Ectodermal cell (in vitro differentiated cells): ENCODE results near the gene HTRA1.

Experiments used
- H3K27ac ChIP-seq: 2 replicates; pipeline ENCODE4 v1.7.0; 2013; ENCODE audit warnings: mild to moderate bottlenecking, low read depth, low read length; ENCODE audit not compliant: insufficient read depth, poor library complexity, severe bottlenecking
- H3K27me3 ChIP-seq: 2 replicates; pipeline ENCODE4 v1.7.0; 2013; ENCODE audit warnings: mild to moderate bottlenecking, low read length; ENCODE audit not compliant: insufficient read depth, control insufficient read depth, poor library complexity, severe bottlenecking
- H3K36me3 ChIP-seq: one replicate; pipeline ENCODE4 v1.7.0; 2013; ENCODE audit warnings: low read length; ENCODE audit not compliant: control insufficient read depth, insufficient read depth
- H3K4me1 ChIP-seq: one replicate; pipeline ENCODE4 v1.7.0; 2013; ENCODE audit warnings: low read length; ENCODE audit not compliant: control insufficient read depth, insufficient read depth
- H3K4me3 ChIP-seq: 2 replicates; pipeline ENCODE4 v1.7.0; 2013; ENCODE audit warnings: low read depth, low read length, control low read depth; ENCODE audit not compliant: insufficient read depth
- H3K9me3 ChIP-seq: 2 replicates; pipeline ENCODE4 v1.7.0; 2013; ENCODE audit warnings: mild to moderate bottlenecking, low read length, moderate library complexity; ENCODE audit not compliant: control insufficient read depth
- WGBS, 2 experiments: methylation state at CpG; one replicate each; pipeline ENCODE4 v1.1.7; 2013; ENCODE audit warnings: missing lambda C conversion rate in 2 of 2; 5-methylcytosine and 5-hydroxymethylcytosine counted together

Gene HTRA1

DNA sequence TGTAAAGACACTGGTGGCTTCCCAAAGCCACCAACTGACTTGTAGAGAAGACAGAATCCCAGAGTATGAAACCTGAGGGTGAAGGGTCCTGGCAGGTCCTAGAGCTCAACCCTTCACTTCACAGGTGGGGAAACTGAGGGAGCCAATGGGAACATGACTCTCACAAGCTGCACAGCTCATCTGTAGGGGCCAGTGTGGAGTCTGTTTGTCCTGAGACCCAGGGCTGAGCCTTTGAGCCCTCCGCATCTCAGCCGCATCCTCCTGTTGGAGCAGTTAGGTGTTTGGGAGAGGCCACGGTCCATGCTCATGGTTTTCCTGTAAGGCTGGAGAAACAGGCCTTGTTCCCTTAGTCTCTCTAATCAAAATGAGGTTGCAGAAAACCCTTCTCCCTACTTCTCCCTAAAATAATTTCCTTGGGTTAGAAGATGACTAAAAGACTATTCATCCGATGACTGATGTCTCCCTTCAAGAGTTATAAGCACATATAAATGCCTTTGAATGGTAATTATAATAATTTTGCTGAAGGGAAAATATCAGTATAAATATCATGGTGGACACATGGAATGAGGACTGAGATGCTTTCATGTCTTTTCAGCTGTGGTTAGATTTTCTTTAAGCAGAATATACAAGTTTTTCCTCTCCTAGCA, 10.3 kb downstream of the HTRA1 start:
- Histone ChIP-seq H3K36me3 (no peaks in the 10 kb centered on the region), H3K9me3 (no peaks in the 10 kb centered on the region), H3K27ac (no peak overlapping the region), H3K4me3 (no peak overlapping the region), H3K4me1 (peaks cover 15% of the 10 kb centered on the region), H3K27me3 (no peaks in the 10 kb centered on the region)
- 92 to 97% methylated on average over 3 to 4 of the region's 4 CpGs for WGBS, 2 experiments

DNA sequence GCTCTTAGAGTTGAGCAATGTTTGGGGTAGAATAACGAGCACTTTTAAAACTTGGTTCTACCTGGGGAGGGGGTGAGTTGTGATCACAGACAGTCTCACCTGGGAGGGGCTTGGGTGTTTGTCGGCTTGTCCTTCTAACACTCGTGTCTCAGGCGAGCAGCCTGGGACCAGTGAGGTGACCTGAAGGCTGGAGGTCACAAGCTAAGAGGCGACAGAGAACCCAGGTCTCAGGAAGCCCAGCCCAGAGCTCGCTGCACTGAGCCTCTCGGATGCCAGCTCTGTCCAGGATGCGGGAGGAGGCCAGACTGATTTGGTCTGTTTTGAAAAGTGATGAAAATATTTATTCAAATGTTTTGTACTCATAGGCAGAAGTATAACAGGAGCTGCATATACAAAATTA, 11.8 kb downstream of the HTRA1 start:
- Histone ChIP-seq H3K9me3 (no peaks in the 10 kb centered on the region), H3K27ac (no peak overlapping the region), H3K4me1 (peaks cover 15% of the 10 kb centered on the region), H3K36me3 (no peaks in the 10 kb centered on the region), H3K4me3 (no peak overlapping the region), H3K27me3 (no peaks in the 10 kb centered on the region)
- 89 to 93% methylated on average over 7 to 8 of the region's 8 CpGs for WGBS, 2 experiments

DNA sequence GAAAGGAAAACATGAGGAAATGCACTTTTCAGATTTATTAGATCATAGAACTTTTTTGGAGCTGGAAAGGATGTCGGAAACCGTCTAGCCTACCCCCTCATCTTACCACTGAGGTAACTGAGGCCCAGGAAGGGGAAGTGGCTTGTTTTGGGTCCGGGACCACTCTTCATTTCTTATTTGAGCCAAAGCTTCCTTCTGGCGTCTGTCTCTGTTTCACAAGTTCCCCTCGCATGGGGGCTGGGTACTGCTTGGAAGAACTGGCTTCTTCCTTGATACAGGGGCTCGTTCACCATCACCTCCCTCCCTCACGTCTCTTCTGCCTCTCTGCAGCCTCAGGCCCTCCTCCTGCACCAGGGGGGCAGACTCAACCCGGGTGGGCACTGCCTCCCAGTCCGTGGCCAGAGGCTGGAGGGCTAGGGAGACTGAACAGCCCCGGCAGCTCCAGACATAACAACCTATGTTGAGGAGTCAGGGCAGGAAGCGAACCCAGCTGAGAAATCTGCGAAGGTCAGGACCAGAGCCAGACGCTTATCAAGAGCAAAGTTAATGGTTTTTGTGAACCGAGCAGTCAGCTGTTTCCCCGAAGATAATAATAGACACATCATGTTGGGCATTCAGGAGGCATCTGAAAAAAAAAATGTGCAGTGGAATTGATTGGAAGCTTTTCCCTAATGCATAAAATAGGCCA, 12.9 kb downstream of the HTRA1 start:
- peaks cover 15% of the 10 kb centered on the region for H3K4me1 ChIP-seq
- no peak overlapping the region for H3K27ac ChIP-seq

GRCh38 chr10:122475100-122475499, 13.7 kb downstream of the HTRA1 start:
- Histone ChIP-seq H3K4me3 (no peak overlapping the region), H3K27ac (no peak overlapping the region), H3K36me3 (no peaks in the 10 kb centered on the region), H3K4me1 (peaks cover 15% of the 10 kb centered on the region), H3K9me3 (no peaks in the 10 kb centered on the region), H3K27me3 (no peaks in the 10 kb centered on the region)
- 51 to 55% methylated on average over 12 of the region's 12 CpGs for WGBS, 2 experiments

More for the DNA sequence above, 12.9 kb downstream of the HTRA1 start:
- H3K4me3 ChIP-seq, result no peak overlapping the region
- 82 to 83% methylated on average over 15 of the region's 15 CpGs for WGBS, 2 experiments
- no peaks in the 10 kb centered on the region for H3K36me3 ChIP-seq
- no peaks in the 10 kb centered on the region for H3K27me3 ChIP-seq
- H3K9me3 ChIP-seq, result no peaks in the 10 kb centered on the region

GRCh38 chr10:122475591-122476332, 14.4 kb downstream of the HTRA1 start:
- H3K4me3 ChIP-seq, result no peak overlapping the region
- H3K27ac ChIP-seq, result peak overlapping the region; percentile 39
- WGBS, 2 experiments, result 54 to 57% methylated on average over 16 of the region's 16 CpGs

GRCh38 chr10:122476333-122476695, 15.0 kb downstream of the HTRA1 start:
- H3K4me1 ChIP-seq, result peaks cover 15% of the 10 kb centered on the region
- no peak overlapping the region for H3K4me3 ChIP-seq
- H3K36me3 ChIP-seq, result no peaks in the 10 kb centered on the region
- H3K9me3 ChIP-seq, result no peaks in the 10 kb centered on the region
- WGBS, 2 experiments, result 79 to 81% methylated on average over 6 of the region's 6 CpGs
- H3K27me3 ChIP-seq, result no peaks in the 10 kb centered on the region
- no peak overlapping the region for H3K27ac ChIP-seq

More at GRCh38 chr10:122475591-122476332, 14.4 kb downstream of the HTRA1 start:
- Histone ChIP-seq H3K4me1 (peaks cover 15% of the 10 kb centered on the region), H3K27me3 (no peaks in the 10 kb centered on the region), H3K36me3 (no peaks in the 10 kb centered on the region), H3K9me3 (no peaks in the 10 kb centered on the region)

- Histone ChIP-seq H3K4me3 (no peak overlapping the region), H3K27ac (no peak overlapping the region), H3K36me3 (no peaks in the 10 kb centered on the region), H3K9me3 (no peaks in the 10 kb centered on the region), H3K4me1 (peaks cover 15% of the 10 kb centered on the region), H3K27me3 (no peaks in the 10 kb centered on the region)
- 75 to 79% methylated on average over 5 of the region's 5 CpGs for WGBS, 2 experiments
These were observed 16.1 kb downstream of the HTRA1 start for GRCh38 chr10:122477436-122477835.

- 87 to 88% methylated on average over 7 of the region's 7 CpGs for WGBS, 2 experiments
- H3K36me3 ChIP-seq, result no peaks in the 10 kb centered on the region
These were observed 17.6 kb downstream of the HTRA1 start for GRCh38 chr10:122478971-122479370.

DNA sequence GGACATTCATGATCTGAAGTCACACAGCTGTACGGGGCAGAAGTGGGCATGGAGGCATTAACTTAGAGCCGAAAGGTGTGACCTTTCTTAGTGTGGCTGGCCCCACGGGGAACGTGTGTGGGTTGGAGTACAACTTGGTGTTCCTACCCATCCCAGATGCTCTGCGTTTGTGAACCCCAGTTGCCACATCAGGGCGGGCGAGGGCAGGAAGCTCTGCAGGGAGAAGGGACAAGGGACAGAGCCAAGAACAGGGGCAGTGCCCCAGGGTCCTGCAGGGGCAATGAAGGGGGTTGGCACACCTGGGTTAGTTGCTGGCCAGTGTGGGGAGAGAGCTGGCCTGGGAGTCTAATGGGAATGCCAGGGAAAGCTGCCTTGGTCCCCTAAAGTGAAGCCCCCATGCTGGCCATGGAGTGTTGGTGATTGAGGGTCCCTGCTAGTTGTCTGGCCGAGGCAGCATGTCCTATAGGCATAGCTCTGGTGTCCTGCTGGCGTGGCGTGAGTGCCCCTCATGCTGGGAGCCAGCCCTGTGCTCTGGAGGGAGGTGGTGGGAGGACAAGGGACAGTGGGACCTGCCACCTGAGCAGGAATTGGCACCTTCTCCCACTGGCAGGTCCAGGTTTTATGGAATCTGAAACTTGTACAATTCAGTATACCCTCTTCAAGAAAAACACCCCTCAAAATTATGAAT, 18.9 kb downstream of the HTRA1 start:
- Histone ChIP-seq H3K4me3 (no peak overlapping the region), H3K27me3 (no peaks in the 10 kb centered on the region), H3K36me3 (no peaks in the 10 kb centered on the region), H3K9me3 (no peaks in the 10 kb centered on the region), H3K4me1 (peaks cover 11% of the 10 kb centered on the region), H3K27ac (no peak overlapping the region)
- WGBS, 2 experiments, result 93 to 94% methylated on average over 10 of the region's 10 CpGs

More at GRCh38 chr10:122478971-122479370, 17.6 kb downstream of the HTRA1 start:
- Histone ChIP-seq H3K27me3 (no peaks in the 10 kb centered on the region), H3K4me1 (peaks cover 15% of the 10 kb centered on the region), H3K4me3 (no peak overlapping the region), H3K9me3 (no peaks in the 10 kb centered on the region), H3K27ac (no peak overlapping the region)
